ENCODE results near the gene ADK. TPM values are rescaled to one million over a fixed set of nuclear protein-coding genes. Genes with fewer than 3 reads are reported as not detected.
"Not testable (repeated sequence)": the region's sequence is repeated elsewhere in the genome, so short reads cannot be mapped to it uniquely, and the experiment has no call there.

ADK gene
- total and polyA plus RNA-seq, 2 donors (not counting 3 experiments of a cell fraction or from before 2014, with no cell fraction given), result 11.7 to 46.5 TPM

DNA sequence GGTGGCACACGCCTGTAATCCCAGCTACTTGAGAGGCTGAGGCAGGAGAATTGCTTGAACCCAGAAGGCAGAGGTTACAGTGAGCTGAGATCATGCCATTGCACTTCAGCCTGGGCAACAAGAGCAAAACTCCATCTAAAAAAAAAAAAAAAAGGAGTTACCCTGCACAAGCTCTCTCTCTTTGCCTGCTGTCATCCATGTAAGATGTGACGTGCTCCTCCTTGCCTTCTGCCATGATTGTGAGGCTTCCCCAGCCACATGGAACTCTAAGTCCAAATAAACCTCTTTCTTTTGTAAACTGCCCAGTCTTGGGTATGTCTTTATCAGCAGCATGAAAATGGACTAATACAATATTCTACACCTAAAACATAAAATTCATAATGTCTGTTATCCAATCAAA, 429.4 kb downstream of the ADK start:
- H3K79me2 ChIP-seq (ENCODE audit: control insufficient read depth, insufficient read depth, low read length); H3K36me3 ChIP-seq (ENCODE audit: control insufficient read depth in 2 of 2, extremely low read depth in 1 of 2, insufficient read depth in 2 of 2, low read length in 2 of 2); FAIRE-seq; H3K9ac ChIP-seq (replicated peaks; ENCODE audit: extremely low read depth, insufficient read depth, low read length); H3K27me3 ChIP-seq (ENCODE audit: control insufficient read depth in 2 of 2, insufficient read depth in 2 of 2, low read length in 2 of 2); H3K9me1 ChIP-seq (replicated peaks; ENCODE audit: control insufficient read depth, extremely low read depth, insufficient read depth, low read length); H3K4me3 ChIP-seq (replicated peaks in 1 of 3; ENCODE audit: insufficient read depth in 1 of 3, low read depth in 1 of 3, low read length in 3 of 3); H3K4me2 ChIP-seq (ENCODE audit: insufficient read depth, low read length); H3K4me1 ChIP-seq (ENCODE audit: control insufficient read depth, extremely low read depth, insufficient read depth, low read length); H4K20me1 ChIP-seq (replicated peaks; ENCODE audit: control insufficient read depth, extremely low read depth, insufficient read depth, low read length); H2AFZ ChIP-seq (ENCODE audit: low read depth, low read length); DNase-seq (ENCODE audit: low read depth, low spot score); H3K9me3 ChIP-seq (replicated peaks; ENCODE audit: control insufficient read depth, insufficient read depth, low read length); POLR2A ChIA-PET; intact Hi-C loops (cut with micrococcal nuclease); dilution Hi-C loops (cut with MboI; ENCODE audit: extremely low pct_ligation_motif_present, low sequenced_read_pairs); H3K27ac ChIP-seq (ENCODE audit: insufficient read depth, low read depth, low read length); BruUV-seq (replicated peaks): not testable (repeated sequence)
- CTCF ChIA-PET, result interaction anchor here (1.3 kb wide), 1 partner anchor 20 kb away, joined by 3 read pairs; no protein-coding TSS in a partner anchor

GRCh38 chr10:74582566-74582965, 431.5 kb downstream of the ADK start:
- no peak overlapping the region for H2AFZ ChIP-seq (ENCODE audit: low read depth, low read length)
- intact Hi-C loops (cut with micrococcal nuclease) (no loop called here), dilution Hi-C loops (cut with MboI; ENCODE audit: extremely low pct_ligation_motif_present, low sequenced_read_pairs) (no loop called here)
- no peak for DNase-seq (ENCODE audit: low read depth, low spot score)
- H3K27ac ChIP-seq (ENCODE audit: insufficient read depth, low read depth, low read length), result no peak overlapping the region
- H3K9me1 ChIP-seq (replicated peaks; ENCODE audit: control insufficient read depth, extremely low read depth, insufficient read depth, low read length), result no peaks in the 10 kb centered on the region
- no peaks in the 10 kb centered on the region for H3K36me3 ChIP-seq (ENCODE audit: control insufficient read depth in 2 of 2, extremely low read depth in 1 of 2, insufficient read depth in 2 of 2, low read length in 2 of 2)
- H3K9ac ChIP-seq (replicated peaks; ENCODE audit: extremely low read depth, insufficient read depth, low read length), result no peak overlapping the region
- no peaks in the 10 kb centered on the region for H3K79me2 ChIP-seq (ENCODE audit: control insufficient read depth, insufficient read depth, low read length)
- H4K20me1 ChIP-seq (replicated peaks; ENCODE audit: control insufficient read depth, extremely low read depth, insufficient read depth, low read length), result no peaks in the 10 kb centered on the region
- no peak for FAIRE-seq
- no peak for TF ChIP-seq CTCF (IDR thresholded peaks at IDR 0.05; ENCODE audit: extremely low read depth in 1 of 2, insufficient read depth in 1 of 2, low read depth in 1 of 2, low read length in 2 of 2)
- no peak for TF ChIP-seq POLR2AphosphoS5 (IDR thresholded peaks at IDR 0.05; ENCODE audit: insufficient read depth, low read depth, low read length)
- TF ChIP-seq POLR2A (IDR thresholded peaks at IDR 0.05; ENCODE audit: low read depth, low read length), result no peak
- no peak for TF ChIP-seq MAX (IDR thresholded peaks at IDR 0.05; ENCODE audit: insufficient read depth, insufficient read length)
- TF ChIP-seq GATA2 (IDR thresholded peaks at IDR 0.05; ENCODE audit: insufficient read depth, insufficient read length, low read depth, low read length), result no peak
- no peak for TF ChIP-seq FOS (IDR thresholded peaks at IDR 0.05; ENCODE audit: borderline replicate concordance, insufficient read depth, low read length)
- no peak for TF ChIP-seq EZH2 (IDR thresholded peaks at IDR 0.05; ENCODE audit: borderline replicate concordance, low read depth, low read length, severe bottlenecking)
- TF ChIP-seq JUN (IDR thresholded peaks at IDR 0.05; ENCODE audit: borderline replicate concordance, insufficient read depth, insufficient read length, low read depth), result no peak
- no peak for TF ChIP-seq MYC (IDR thresholded peaks at IDR 0.05; ENCODE audit: low read depth, low read length)
- no peaks in the 10 kb centered on the region for H3K9me3 ChIP-seq (replicated peaks; ENCODE audit: control insufficient read depth, insufficient read depth, low read length)
- H3K4me3 ChIP-seq (replicated peaks in 1 of 3; ENCODE audit: insufficient read depth in 1 of 3, low read depth in 1 of 3, low read length in 3 of 3), result no peak overlapping the region
- peaks cover 3% of the 10 kb centered on the region for H3K4me1 ChIP-seq (ENCODE audit: control insufficient read depth, extremely low read depth, insufficient read depth, low read length)
- POLR2A ChIA-PET, result no interaction called here
- H3K4me2 ChIP-seq (ENCODE audit: insufficient read depth, low read length), result no peak overlapping the region
- no TSS peak for BruUV-seq (replicated peaks)
- CTCF ChIA-PET, result interaction anchor here (1.3 kb wide), 1 partner anchor 339 kb away, joined by 3 read pairs; no protein-coding TSS in a partner anchor
- H3K27me3 ChIP-seq (ENCODE audit: control insufficient read depth in 2 of 2, insufficient read depth in 2 of 2, low read length in 2 of 2), result no peaks in the 10 kb centered on the region

Measured in endothelial cell of umbilical vein (primary cell).